ENCODE measurements around the gene KRT79. TPM values are rescaled to one million over a fixed set of nuclear protein-coding genes. Genes with fewer than 3 reads are reported as not detected.

KRT79 gene
- total RNA-seq, 1 donor from 2014 or later = not detected

DNA sequence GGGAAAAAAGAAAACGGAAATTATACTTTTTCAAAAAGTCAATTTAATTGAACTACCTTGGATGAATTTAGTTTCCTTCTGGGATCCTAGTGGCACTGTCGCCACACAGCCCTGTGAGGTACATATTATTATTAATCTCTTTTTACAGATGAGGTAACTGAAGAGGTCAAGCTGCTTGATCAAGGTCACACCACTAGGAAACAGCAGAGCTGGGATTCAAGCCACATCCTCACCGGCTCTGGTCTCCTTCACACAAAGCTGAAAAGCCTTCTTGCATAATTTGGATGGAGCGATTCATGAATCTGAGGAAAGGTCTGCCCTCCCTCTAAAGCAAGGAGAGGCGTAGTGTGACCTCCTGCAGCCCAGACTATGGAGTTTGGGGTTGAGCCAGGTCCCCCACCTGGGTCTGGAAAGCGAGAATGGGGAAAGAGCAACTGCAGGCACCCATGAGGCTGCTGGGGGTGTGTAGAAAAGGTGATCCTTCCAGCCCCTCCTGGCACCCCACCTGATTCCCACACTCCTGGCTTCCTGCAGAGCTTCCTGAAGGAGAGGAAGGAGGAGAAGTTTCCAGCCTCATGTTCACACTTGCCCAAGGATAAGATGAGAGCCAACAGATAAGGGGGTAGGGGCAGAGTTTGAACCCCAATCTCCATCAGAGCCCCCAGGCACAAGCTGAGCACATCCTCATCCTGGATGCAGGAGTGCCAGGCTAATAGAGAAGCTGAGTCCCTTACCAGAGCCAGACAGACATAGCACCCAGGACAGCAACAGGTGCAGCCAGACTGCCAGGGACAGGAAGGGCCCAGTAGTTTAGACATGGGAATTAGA lies 3.9 kb upstream of the KRT79 start:
- H3K36me3 Mint-ChIP-seq = no peaks in the 10 kb centered on the region
- TF ChIP-seq, protein P1, sequence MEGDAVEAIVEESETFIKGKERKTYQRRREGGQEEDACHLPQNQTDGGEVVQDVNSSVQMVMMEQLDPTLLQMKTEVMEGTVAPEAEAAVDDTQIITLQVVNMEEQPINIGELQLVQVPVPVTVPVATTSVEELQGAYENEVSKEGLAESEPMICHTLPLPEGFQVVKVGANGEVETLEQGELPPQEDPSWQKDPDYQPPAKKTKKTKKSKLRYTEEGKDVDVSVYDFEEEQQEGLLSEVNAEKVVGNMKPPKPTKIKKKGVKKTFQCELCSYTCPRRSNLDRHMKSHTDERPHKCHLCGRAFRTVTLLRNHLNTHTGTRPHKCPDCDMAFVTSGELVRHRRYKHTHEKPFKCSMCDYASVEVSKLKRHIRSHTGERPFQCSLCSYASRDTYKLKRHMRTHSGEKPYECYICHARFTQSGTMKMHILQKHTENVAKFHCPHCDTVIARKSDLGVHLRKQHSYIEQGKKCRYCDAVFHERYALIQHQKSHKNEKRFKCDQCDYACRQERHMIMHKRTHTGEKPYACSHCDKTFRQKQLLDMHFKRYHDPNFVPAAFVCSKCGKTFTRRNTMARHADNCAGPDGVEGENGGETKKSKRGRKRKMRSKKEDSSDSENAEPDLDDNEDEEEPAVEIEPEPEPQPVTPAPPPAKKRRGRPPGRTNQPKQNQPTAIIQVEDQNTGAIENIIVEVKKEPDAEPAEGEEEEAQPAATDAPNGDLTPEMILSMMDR (conservative IDR thresholded peaks at IDR 0.05) = no peak
- H3K4me1 Mint-ChIP-seq (ENCODE audit: unreplicated experiment) = no peaks in the 10 kb centered on the region
- no peak for DNase-seq (ENCODE audit: extremely low spot score, unreplicated experiment)
- no peaks in the 10 kb centered on the region for H3K9me3 Mint-ChIP-seq
- H3K27ac Mint-ChIP-seq = no peak overlapping the region
- peaks cover 41% of the 10 kb centered on the region for H3K27me3 Mint-ChIP-seq
- no peak overlapping the region for H3K4me3 Mint-ChIP-seq

DNA sequence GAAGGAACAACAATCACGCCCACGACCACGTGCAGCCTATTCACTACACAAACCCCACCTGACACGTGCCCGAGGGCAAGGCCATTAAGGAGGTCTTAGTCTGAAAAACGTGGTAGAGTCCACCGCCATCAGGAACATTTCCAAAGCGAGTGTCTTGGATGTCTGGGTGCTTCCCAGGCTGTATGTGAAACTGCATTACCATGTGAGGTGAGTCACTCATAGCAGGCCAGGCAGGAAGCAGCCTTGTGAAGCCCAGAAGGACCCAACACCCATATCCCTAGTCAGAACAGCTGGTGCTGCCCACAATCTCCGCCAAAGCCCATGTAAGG lies 3.3 kb upstream of the KRT79 start:
- Mint-ChIP-seq H3K27me3 (peaks cover 41% of the 10 kb centered on the region), H3K4me1 (ENCODE audit: unreplicated experiment) (no peaks in the 10 kb centered on the region), H3K4me3 (no peak overlapping the region), H3K27ac (peak overlapping the region; percentile 80), H3K9me3 (no peaks in the 10 kb centered on the region), H3K36me3 (no peaks in the 10 kb centered on the region)
- TF ChIP-seq, protein P1 (conservative IDR thresholded peaks at IDR 0.05) = no peak
- no peak for DNase-seq (ENCODE audit: extremely low spot score, unreplicated experiment)

DNA sequence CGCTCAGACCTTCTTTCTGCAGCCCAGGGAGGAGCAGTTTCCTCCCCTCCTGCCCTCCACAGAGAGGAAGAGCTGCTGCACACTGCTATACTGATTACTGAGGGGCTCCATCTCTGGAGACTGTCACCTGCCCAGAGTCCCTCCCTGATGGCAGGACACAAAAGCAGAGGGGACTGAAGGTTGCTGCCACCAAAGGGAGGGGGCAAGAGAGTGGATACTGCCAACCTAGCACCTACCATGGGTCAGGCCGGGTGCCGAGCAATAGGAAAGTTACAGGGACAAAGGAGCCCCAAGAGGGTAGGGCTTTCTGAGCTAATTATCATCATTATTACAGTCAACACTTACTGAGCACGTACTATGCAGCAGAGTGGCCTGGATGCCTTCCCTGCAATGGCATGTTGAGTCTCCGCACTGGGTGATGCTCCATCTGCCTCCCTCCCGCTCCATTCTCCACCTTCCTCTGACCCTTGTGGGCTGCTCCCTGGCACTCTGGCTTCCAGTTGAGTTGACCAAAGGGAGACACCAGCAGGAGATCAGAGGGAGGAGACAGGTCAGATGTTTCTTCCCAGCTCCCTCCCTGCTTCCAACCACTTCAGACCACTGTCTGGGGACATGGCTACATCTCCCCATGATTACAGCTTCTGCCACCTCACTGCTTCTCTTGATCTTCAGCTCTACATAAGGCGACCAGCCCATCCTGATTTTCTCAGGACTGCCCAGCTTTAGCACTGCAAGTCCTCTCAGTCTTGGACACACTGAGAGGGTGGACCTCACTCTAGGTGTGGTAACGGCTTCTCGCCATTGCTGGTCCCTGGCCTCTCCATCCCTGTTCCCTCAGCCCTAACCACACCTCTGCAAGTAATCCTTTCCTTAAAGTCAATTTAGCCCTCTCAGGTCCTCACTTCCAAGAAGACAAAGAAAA lies 2.6 kb upstream of the KRT79 start:
- TF ChIP-seq, protein P1 (conservative IDR thresholded peaks at IDR 0.05) = no peak
- H3K4me1 Mint-ChIP-seq (ENCODE audit: unreplicated experiment) = no peaks in the 10 kb centered on the region
- peaks cover 41% of the 10 kb centered on the region for H3K27me3 Mint-ChIP-seq
- no peak overlapping the region for H3K4me3 Mint-ChIP-seq
- peak overlapping the region; percentile 80 for H3K27ac Mint-ChIP-seq
- DNase-seq (ENCODE audit: extremely low spot score, unreplicated experiment) = no peak
- H3K36me3 Mint-ChIP-seq = no peaks in the 10 kb centered on the region
- no peaks in the 10 kb centered on the region for H3K9me3 Mint-ChIP-seq

DNA sequence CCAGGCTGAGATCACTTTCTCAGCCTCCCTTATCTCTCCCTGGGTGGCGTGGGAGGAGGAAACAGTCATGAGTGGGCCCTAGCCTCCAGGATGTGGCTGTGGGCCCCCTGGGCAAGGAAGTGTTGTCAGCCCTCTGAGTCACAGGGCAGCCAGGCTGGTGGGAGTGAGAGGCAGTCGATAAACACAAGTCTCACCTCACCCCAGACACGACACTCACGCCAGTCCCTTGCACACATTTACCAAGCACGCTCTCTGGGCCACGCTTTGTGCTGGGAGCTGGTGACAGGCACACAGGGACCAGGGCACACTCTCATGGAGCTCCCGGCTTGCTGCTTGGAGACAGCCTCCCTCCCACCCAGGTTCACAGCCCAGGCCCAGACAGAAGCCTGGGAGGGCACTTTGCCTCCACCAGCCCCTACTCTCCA lies 1.9 kb upstream of the KRT79 start:
- Mint-ChIP-seq H3K27me3 (peaks cover 38% of the 10 kb centered on the region), H3K4me1 (ENCODE audit: unreplicated experiment) (no peaks in the 10 kb centered on the region), H3K27ac (no peak overlapping the region), H3K36me3 (no peaks in the 10 kb centered on the region), H3K4me3 (no peak overlapping the region), H3K9me3 (no peaks in the 10 kb centered on the region)
- DNase-seq (ENCODE audit: extremely low spot score, unreplicated experiment) = no peak
- TF ChIP-seq, protein P1 (conservative IDR thresholded peaks at IDR 0.05) = no peak

DNA sequence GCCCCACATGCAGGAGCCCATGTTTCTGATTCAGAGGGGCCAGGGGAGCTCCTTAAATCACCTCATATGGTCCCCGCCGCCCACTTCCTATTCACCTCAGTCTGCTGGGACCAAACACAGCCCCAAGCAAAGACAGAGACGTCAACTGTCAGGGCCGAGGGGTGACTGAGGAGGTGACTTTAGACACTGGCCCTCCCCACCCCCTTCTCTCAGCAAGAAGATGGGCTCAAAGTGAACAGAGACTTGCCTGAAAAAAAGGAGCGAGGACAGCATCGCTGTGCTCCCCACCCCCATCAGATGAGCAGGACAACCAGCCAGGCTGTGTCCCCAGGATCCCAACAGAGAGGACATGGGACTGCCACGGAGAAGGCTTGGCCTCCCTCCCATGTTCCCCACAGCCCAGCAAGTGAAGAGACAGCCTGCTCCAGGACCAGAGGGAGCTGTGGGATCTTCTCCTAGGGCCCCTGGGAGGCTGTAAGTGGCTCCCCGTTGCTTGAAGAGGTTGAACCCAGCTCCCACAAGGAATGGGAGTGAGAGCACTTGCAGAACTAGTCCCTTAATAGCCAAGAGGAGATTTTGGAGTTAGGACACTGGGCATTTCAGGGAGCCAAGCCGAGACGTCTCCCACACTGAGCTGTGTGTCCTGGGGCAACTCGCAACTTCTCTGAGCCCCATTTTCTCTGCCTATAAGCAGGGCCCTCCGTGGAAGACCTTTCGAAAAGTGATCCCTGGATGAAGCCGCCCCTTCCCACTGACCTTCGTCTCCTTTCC lies 1.3 kb upstream of the KRT79 start:
- Mint-ChIP-seq H3K27ac (no peak overlapping the region), H3K4me3 (no peak overlapping the region)

More for the DNA sequence above, 1.3 kb upstream of the KRT79 start:
- TF ChIP-seq, protein P1 (conservative IDR thresholded peaks at IDR 0.05) = no peak
- no peak for DNase-seq (ENCODE audit: extremely low spot score, unreplicated experiment)
- Mint-ChIP-seq H3K4me1 (ENCODE audit: unreplicated experiment) (no peaks in the 10 kb centered on the region), H3K36me3 (no peaks in the 10 kb centered on the region), H3K27me3 (peaks cover 38% of the 10 kb centered on the region), H3K9me3 (no peaks in the 10 kb centered on the region)
